ENCODE measurements around the gene EFNA5. TPM values are rescaled to one million over a fixed set of nuclear protein-coding genes. Genes with fewer than 3 reads are reported as not detected.

EFNA5 gene
- total and polyA plus RNA-seq, 2 of the 13 experiments (the other 11 are each of a cell fraction or from before 2014, with no cell fraction given): not detected

GRCh38 chr5:107385708-107386107 lies 285.0 kb downstream of the EFNA5 start:
- Histone ChIP-seq H3K9ac (ENCODE audit: insufficient read depth, low read depth, low read length) (no peak overlapping the region), H3K4me2 (ENCODE audit: low read depth, low read length) (no peak overlapping the region), H4K20me1 (ENCODE audit: insufficient read depth, low read length) (no peaks in the 10 kb centered on the region), H3K27me3 (ENCODE audit: control insufficient read depth in 1 of 2, insufficient read depth in 2 of 2, low read length in 2 of 2) (no peaks in the 10 kb centered on the region), H2AFZ (ENCODE audit: low read length) (no peak overlapping the region), H3K9me3 (ENCODE audit: low read length) (no peaks in the 10 kb centered on the region), H3K27ac (ENCODE audit: extremely low read length, insufficient read depth, low read length) (no peak overlapping the region), H3K4me1 (ENCODE audit: insufficient read depth, low read length) (peaks cover 8% of the 10 kb centered on the region; the same call in 1 of the 2 replicates), H3K79me2 (ENCODE audit: insufficient read depth, low read length) (no peaks in the 10 kb centered on the region), H3K4me3 (replicated peaks in 1 of 3; ENCODE audit: insufficient read depth in 1 of 3, low read depth in 2 of 3, low read length in 3 of 3) (no peak overlapping the region), H3K36me3 (replicated peaks in 1 of 2; ENCODE audit: control insufficient read depth in 1 of 2, insufficient read depth in 2 of 2, low read length in 2 of 2) (no peaks in the 10 kb centered on the region)
- in situ Hi-C loops (cut with HindIII; ENCODE audit: extremely low pct_ligation_motif_present, low pct_unique_long_range_greater_than_20kb) (no loop called here), intact Hi-C loops (cut with micrococcal nuclease; ENCODE audit: unreplicated experiment) (no loop called here)
- TF ChIP-seq SETDB1 (CRISPR knock-in tag; IDR thresholded peaks at IDR 0.05; ENCODE audit: borderline replicate concordance) (no peak), MAF1 (CRISPR knock-in tag; IDR thresholded peaks at IDR 0.05; ENCODE audit: borderline replicate concordance) (no peak), ZNF496 (CRISPR knock-in tag; IDR thresholded peaks at IDR 0.05; ENCODE audit: insufficient replicate concordance) (no peak), RBM22 (optimal IDR thresholded peaks at IDR 0.05; ENCODE audit: low read length) (no peak), GATAD1 (CRISPR knock-in tag; IDR thresholded peaks at IDR 0.05) (no peak), MED1 (CRISPR knock-in tag; IDR thresholded peaks at IDR 0.05) (no peak), ASH2L (IDR thresholded peaks at IDR 0.05; ENCODE audit: insufficient read length, low read depth, low read length) (no peak), BRD4 (CRISPR knock-in tag; IDR thresholded peaks at IDR 0.05) (no peak), THYN1 (CRISPR knock-in tag; IDR thresholded peaks at IDR 0.05; ENCODE audit: borderline replicate concordance, low read depth) (no peak), ZFY (CRISPR knock-in tag; IDR thresholded peaks at IDR 0.05) (no peak), ZKSCAN5 (CRISPR knock-in tag; IDR thresholded peaks at IDR 0.05) (no peak)
- no peak for ATAC-seq
- FAIRE-seq: no peak
- POLR2A ChIA-PET: no interaction called here
- BruUV-seq (replicated peaks): no TSS peak
- CTCF ChIA-PET (ENCODE audit: low intra/inter-chr PET ratio, low total read pairs): no interaction called here
- DNase-seq (ENCODE audit: low spot score): no peak
- 5% methylated on average over 2 of the region's 2 CpGs for WGBS (ENCODE audit: low lambda C conversion rate)

- Histone ChIP-seq H3K4me3 (replicated peaks in 1 of 3; ENCODE audit: insufficient read depth in 1 of 3, low read depth in 2 of 3, low read length in 3 of 3) (no peak overlapping the region), H3K9me3 (ENCODE audit: low read length) (no peaks in the 10 kb centered on the region), H3K4me2 (ENCODE audit: low read depth, low read length) (no peak overlapping the region), H3K9ac (ENCODE audit: insufficient read depth, low read depth, low read length) (no peak overlapping the region), H3K27me3 (ENCODE audit: control insufficient read depth in 1 of 2, insufficient read depth in 2 of 2, low read length in 2 of 2) (no peaks in the 10 kb centered on the region), H2AFZ (ENCODE audit: low read length) (no peak overlapping the region), H3K4me1 (ENCODE audit: insufficient read depth, low read length) (peaks cover 8% of the 10 kb centered on the region; the same call in 1 of the 2 replicates), H3K36me3 (replicated peaks in 1 of 2; ENCODE audit: control insufficient read depth in 1 of 2, insufficient read depth in 2 of 2, low read length in 2 of 2) (no peaks in the 10 kb centered on the region), H3K27ac (ENCODE audit: extremely low read length, insufficient read depth, low read length) (no peak overlapping the region), H3K79me2 (ENCODE audit: insufficient read depth, low read length) (no peaks in the 10 kb centered on the region), H4K20me1 (ENCODE audit: insufficient read depth, low read length) (no peaks in the 10 kb centered on the region)
- BruUV-seq (replicated peaks): no TSS peak
- ChIA-PET POLR2A (no interaction called here), CTCF (ENCODE audit: low intra/inter-chr PET ratio, low total read pairs) (no interaction called here)
- FAIRE-seq (no peak), DNase-seq (ENCODE audit: low spot score) (no peak), ATAC-seq (no peak)
- in situ Hi-C loops (cut with HindIII; ENCODE audit: extremely low pct_ligation_motif_present, low pct_unique_long_range_greater_than_20kb) (no loop called here), intact Hi-C loops (cut with micrococcal nuclease; ENCODE audit: unreplicated experiment) (no loop called here)
- 2% methylated on average over 3 of the region's 4 CpGs for WGBS (ENCODE audit: low lambda C conversion rate)
- TF ChIP-seq ZEB1 (IDR thresholded peaks at IDR 0.05; ENCODE audit: insufficient replicate concordance, low read depth): no peak
- TF ChIP-seq POGK (CRISPR knock-in tag; conservative IDR thresholded peaks at IDR 0.05): no peak
- no peak for TF ChIP-seq FOXK1 (CRISPR knock-in tag; IDR thresholded peaks at IDR 0.05; ENCODE audit: borderline replicate concordance, low read depth)
- no peak for TF ChIP-seq ZBTB10 (CRISPR knock-in tag; IDR thresholded peaks at IDR 0.05; ENCODE audit: borderline replicate concordance)
- TF ChIP-seq ZNF552 (CRISPR knock-in tag; IDR thresholded peaks at IDR 0.05; ENCODE audit: borderline replicate concordance): no peak
Measured at GRCh38 chr5:107384256-107384655, 286.5 kb downstream of the EFNA5 start.

Measured in HepG2 (cell line).